AG08395 (cell line): ENCODE measurements around the gene C20orf144.

Experiments
- DNase-seq: peaks from one replicate; pipeline ENCODE4 v3.0.0; 2012; ENCODE audit warnings: mixed read lengths, low spot score

The C20orf144 gene

GRCh38 chr20:33650111-33650752, 11.9 kb upstream of the C20orf144 start:
- DNase-seq: no peak

- DNase-seq: no peak
Measured at GRCh38 chr20:33650753-33651561, 11.2 kb upstream of the C20orf144 start.

DNA sequence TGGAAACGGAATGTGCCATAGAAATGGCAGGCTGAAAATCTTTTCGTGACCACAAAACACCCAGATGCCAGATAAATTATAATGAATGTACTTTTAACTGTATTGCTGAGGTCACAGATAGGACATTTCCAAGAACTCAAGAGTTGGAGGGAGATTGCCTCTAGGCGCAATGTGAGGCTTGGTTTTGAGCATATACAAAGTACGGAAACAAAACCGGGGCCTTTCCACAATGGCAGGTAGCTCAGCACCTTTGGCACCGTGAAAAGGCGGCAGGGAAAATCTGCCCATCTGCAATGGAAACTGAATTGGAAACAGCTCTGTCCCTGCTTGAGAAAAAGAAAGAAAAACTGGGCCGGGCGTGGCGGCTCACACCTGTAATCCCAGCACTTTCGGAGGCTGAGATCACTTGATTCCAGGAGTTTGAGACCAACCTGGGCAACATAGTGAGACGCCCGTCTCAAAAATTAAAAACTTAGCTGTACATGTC, 10.5 kb upstream of the C20orf144 start:
- no peak for DNase-seq

GRCh38 chr20:33653218-33653899, 8.8 kb upstream of the C20orf144 start:
- DNase-seq: peak; percentile 87

GRCh38 chr20:33653900-33654596, 8.1 kb upstream of the C20orf144 start:
- DNase-seq: no peak

DNA sequence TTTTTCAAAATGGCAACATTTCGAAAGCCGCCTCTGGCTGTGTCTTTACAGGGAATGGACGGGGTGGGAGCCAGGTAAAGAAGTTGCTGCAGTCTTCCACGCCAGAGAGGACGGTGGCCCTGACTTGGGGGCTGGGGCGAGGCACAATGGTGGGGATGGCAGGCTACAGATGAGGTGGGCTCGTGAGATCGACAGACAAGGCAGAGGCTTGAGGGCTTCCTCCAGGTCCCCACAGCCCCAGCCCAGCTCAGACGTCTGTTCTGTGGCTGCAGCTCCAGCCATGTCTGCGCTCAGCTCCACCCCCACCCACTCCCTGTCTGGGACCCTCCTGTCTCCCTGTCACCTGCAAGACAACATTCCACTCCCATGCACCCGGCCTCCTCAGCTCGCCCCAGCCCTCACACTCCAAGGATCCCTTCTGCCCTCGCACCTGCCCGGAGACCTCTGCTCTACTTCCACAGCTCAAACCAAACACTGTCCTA, 7.4 kb upstream of the C20orf144 start:
- no peak for DNase-seq

- no peak for DNase-seq
Measured at GRCh38 chr20:33655164-33655563, 7.0 kb upstream of the C20orf144 start.

DNA sequence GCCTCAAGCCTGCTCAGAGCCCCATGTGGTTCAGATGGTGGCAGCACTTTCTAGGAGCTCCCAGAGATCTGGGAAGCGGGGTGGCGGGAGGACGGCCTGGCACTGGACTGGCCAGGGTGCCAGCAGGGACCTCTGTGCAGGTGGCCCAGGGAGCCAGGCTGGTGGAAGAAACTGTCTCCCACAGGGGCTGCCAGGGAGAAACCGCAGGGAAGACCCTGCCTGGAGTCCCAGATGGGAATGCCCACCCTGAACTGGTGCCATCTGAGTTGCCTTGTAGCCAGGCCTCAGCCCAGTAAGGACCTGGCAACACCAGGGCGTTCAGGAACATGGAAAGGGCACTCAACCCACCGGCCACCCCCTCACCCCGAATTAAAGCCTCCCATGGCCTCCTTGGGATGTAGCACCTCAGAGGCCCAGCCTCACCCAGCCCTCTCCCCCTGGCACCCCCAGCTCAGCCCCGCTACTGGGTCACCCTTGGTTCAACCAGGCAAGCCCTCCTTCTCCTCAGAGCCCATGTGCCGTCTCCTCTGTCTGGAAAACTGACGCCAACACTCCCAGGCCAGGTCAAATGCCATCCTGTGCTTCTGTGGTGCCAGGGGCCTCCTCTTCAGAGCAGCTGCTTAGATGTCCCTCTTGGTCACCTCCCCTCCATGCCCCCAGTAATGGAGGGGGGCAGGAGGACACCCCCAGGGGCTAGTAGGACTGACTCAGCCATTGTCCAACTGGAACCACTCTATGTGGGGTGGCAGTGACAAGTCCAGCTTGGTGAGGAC, 5.9 kb upstream of the C20orf144 start:
- no peak for DNase-seq

- no peak for DNase-seq
Measured at GRCh38 chr20:33656783-33657703, 5.1 kb upstream of the C20orf144 start.

DNA sequence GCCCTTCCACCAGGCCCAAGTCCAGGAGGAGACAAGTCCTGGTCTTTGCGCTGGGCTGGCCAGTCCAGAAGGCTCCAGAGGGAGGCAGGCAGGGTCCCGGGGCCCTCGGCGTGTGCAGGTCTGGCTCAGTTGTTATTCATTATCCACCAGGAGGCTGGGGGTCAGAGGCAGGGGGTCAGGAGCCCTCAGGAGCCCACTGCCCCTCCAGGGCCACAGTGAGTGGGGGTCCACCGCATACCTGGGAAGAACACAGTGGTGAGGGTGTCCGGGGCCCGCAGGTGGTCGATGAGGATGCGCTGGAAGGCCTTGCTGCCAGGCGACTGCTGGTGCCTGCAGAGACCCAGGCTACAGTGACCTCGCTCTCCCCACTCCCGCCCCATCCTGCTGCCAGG, 4.4 kb upstream of the C20orf144 start:
- no peak for DNase-seq

DNA sequence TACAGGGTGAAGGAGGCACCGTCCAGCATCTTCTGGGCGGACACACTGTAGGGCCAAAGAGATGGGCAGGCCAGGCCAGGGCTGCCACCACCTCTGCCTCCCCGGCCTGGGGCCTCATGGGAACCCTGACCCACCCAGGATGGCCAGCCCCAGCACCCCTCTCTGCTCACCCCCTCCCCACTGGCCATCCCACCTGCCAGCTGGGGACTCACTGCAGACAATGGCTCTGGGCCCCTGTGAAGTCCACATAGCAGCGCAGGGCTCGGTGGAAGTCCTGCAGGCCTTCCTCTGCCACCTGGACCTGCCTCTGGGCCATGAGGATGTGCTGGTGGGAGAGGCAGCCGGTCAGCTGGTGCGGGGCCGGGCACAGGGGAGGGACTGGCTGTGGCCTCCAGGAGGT, 3.6 kb upstream of the C20orf144 start:
- no peak for DNase-seq

- no peak for DNase-seq
Measured at GRCh38 chr20:33658929-33659328, 3.2 kb upstream of the C20orf144 start.

GRCh38 chr20:33659341-33660034, 2.6 kb upstream of the C20orf144 start:
- DNase-seq: no peak

DNA sequence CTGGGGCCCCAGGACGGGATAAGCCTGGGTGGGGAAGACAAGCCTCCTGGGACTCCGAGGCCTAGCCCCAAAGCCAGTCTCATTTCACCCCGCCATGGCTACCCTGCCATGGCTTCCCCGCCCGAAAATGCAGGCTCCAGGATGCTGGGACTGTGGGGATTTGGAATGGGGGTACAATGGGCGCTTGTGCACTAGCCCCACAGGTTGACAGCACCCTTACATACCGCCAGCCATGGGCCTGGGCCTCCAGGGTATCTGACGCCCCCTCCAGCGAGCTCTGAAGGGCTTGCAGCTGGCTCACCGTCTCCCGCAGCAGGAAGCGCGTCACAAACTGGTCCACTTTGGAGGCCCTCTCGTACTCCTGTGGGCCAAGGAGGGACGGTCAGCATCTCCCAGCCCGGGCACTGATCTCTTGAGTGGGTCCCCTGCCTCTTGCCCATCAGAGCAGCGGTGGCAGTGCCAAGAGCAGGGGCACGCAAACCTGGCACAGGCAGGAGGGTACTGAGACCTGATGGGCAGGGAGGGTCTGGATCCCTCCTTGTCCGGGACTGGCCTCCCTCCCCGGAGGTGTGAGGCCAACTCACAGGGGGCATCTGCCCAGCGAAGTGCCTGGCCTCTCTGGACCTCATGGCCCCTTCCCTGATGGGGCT, 2.0 kb upstream of the C20orf144 start:
- no peak for DNase-seq

DNA sequence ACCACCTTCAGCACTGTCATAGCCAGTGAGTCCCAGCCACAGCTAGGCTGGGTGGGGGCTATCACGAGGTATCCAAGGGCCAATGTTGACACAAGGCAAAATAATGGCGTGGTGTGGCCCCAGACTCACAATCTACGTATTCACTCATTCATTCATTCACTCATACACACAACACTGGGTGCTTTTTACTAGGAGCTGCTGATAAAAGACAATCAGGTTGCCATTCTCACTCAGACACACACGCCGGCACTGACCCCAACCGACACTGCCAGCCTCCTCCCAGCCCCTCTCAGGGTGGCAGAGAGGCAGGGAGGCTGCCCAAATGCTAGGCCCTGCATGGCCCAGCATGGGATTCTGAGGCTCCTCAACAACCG, 1.5 kb upstream of the C20orf144 start:
- no peak for DNase-seq

DNA sequence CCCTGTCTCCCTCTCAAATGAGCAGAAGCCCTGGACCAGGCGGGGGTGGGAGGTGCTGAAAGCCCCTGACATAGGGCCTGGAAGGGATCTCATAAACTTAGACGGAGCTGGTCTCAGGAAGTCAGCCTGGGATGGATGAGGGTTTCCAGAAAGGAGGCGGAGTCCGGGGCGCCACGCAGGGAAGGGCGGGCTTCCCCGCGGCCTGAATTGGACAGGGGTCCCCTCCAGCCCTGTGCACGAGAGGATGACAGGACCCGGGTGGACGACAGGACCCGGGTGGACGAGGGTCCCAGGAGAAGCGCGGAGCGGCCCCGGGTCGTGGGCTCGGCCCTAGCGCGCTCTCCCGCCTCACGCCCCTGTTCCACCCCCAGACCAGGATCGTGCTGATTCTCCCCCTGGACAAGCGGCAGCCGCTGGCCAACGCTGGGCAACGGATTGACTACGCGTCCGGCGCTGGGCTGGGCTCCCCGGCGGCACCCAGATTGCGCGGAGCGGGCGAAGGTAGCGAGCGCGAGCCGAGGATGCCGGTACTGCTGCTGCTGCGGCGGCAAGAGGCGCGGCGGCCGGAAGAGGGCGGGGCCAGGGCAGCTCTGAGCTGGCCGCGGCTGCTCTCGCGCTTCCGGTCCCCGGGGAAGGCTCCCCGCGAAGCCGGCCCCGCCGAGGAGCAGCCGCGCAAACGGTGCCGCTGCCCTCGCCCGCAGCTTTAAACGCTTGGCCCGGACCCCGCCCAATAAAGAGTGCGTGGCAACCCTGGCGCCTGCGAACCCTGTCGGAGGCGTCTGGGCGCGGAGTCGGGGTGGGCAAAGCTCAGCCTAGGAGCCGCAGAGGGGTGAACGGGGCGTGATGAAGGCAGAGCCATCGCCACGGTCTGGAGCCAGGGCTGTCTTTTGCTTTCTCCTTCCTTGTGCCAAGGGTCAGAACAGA, 1.3 kb downstream of the C20orf144 start:
- DNase-seq: peak; percentile 86

- no peak for DNase-seq
Measured at GRCh38 chr20:33664085-33664761, 2.1 kb downstream of the C20orf144 start.

- DNase-seq: no peak
Measured at GRCh38 chr20:33664762-33665144, 2.6 kb downstream of the C20orf144 start.
